ENCODE data around the gene LMBRD2. TPM values are rescaled to one million over a fixed set of nuclear protein-coding genes. Genes with fewer than 3 reads are reported as not detected.

The LMBRD2 gene
- polyA plus RNA-seq, 1 donor (not counting 4 experiments of a cell fraction or from before 2014, with no cell fraction given): 4.7 TPM

DNA sequence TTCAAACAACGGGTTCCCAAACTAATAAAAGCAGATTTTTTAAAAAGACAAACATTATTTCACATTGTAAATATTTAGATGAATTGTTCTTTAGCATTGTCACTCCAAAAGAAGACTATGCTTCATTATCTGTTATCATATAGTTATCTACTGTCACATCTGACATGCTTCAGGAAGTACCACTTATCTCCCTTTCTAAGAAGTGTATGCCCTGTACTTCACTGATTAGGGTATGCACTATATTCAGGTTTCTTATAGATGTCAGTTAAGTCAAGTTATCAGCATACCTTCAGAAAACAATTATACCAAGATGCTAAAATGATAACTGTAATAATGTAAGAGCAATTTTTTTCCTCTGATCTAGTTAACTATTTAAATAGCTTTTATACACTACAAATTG, 40.4 kb downstream of the LMBRD2 start:
- Histone ChIP-seq H3K9me1 (ENCODE audit: control insufficient read depth, extremely low read depth, insufficient read depth, low read length) (peaks cover 3% of the 10 kb centered on the region), H3K9ac (ENCODE audit: control insufficient read depth, extremely low read depth, insufficient read depth, low read length) (no peak overlapping the region), H2AFZ (ENCODE audit: control insufficient read depth, low read length) (no peak overlapping the region), H3K36me3 (ENCODE audit: control insufficient read depth in 2 of 2, extremely low read depth in 1 of 2, insufficient read depth in 2 of 2, low read length in 2 of 2) (peaks cover 3 to 10% of the 10 kb centered on the region in 2 experiments), H4K20me1 (ENCODE audit: control insufficient read depth, extremely low read depth, insufficient read depth, low read length) (no peaks in the 10 kb centered on the region), H3K27ac (ENCODE audit: control insufficient read depth, insufficient read depth, low read length) (no peak overlapping the region), H3K79me2 (ENCODE audit: control insufficient read depth, insufficient read depth, low read length) (no peaks in the 10 kb centered on the region), H3K4me2 (ENCODE audit: control insufficient read depth, extremely low read depth, insufficient read depth, low read depth, low read length) (no peak overlapping the region), H3K4me1 (ENCODE audit: control insufficient read depth, extremely low read depth, insufficient read depth, low read length) (no peaks in the 10 kb centered on the region), H3K4me3 (ENCODE audit: control insufficient read depth in 2 of 3, extremely low read depth in 1 of 3, insufficient read depth in 2 of 3, low read depth in 1 of 3, low read length in 3 of 3) (no peak overlapping the region), H3K9me3 (ENCODE audit: control insufficient read depth, low read depth, low read length) (no peaks in the 10 kb centered on the region), H3K27me3 (ENCODE audit: control insufficient read depth, extremely low read depth, insufficient read depth, low read length) (no peaks in the 10 kb centered on the region)
- dilution Hi-C loops (cut with MboI; ENCODE audit: extremely low pct_ligation_motif_present, low sequenced_read_pairs): no loop called here
- TF ChIP-seq EZH2 (IDR thresholded peaks at IDR 0.05; ENCODE audit: low read length): no peak
- TF ChIP-seq, protein P1, sequence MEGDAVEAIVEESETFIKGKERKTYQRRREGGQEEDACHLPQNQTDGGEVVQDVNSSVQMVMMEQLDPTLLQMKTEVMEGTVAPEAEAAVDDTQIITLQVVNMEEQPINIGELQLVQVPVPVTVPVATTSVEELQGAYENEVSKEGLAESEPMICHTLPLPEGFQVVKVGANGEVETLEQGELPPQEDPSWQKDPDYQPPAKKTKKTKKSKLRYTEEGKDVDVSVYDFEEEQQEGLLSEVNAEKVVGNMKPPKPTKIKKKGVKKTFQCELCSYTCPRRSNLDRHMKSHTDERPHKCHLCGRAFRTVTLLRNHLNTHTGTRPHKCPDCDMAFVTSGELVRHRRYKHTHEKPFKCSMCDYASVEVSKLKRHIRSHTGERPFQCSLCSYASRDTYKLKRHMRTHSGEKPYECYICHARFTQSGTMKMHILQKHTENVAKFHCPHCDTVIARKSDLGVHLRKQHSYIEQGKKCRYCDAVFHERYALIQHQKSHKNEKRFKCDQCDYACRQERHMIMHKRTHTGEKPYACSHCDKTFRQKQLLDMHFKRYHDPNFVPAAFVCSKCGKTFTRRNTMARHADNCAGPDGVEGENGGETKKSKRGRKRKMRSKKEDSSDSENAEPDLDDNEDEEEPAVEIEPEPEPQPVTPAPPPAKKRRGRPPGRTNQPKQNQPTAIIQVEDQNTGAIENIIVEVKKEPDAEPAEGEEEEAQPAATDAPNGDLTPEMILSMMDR (optimal IDR thresholded peaks at IDR 0.05 in 1 of 3, IDR thresholded peaks at IDR 0.05 in 1 of 3, conservative IDR thresholded peaks at IDR 0.05 in 1 of 3; ENCODE audit: extremely low read depth in 1 of 3, insufficient read depth in 2 of 3, low read length in 3 of 3): no peak
- no peak for FAIRE-seq
- no peak for DNase-seq (ENCODE audit: low read depth, low spot score)

DNA sequence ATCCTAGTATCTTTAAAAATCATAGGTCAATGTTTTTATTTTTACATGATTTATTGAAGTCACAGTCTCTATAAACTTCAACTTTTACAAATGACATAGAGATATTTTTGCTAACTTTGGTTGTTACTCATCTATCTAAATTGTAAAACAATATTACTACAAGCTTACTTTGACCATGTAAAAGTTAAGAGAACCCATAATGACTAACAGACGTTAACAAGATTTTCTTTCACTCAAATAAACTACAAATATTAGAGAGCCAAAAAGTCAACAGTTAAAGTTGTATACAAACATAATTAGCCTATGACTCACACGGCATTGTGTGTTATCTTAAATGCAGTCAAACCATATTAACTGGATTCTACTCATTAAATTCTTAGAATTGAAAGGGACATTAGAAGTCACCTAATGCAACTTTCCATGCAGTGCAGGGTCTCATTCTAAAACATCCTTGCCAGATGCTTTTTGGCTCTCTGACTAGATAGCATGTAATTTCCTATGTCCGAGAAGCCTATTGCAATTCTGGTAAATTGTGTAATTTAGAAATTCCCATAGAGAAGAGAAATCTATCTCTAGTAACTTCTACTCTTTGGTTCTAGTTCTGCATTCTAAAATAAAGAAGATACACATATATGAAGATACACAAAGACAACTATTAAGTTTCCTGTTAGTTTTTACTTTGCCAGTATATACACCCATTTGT, 42.8 kb downstream of the LMBRD2 start:
- Histone ChIP-seq H3K9me1 (ENCODE audit: control insufficient read depth, extremely low read depth, insufficient read depth, low read length) (peaks cover 3% of the 10 kb centered on the region), H3K9ac (ENCODE audit: control insufficient read depth, extremely low read depth, insufficient read depth, low read length) (no peak overlapping the region), H4K20me1 (ENCODE audit: control insufficient read depth, extremely low read depth, insufficient read depth, low read length) (no peaks in the 10 kb centered on the region), H3K4me1 (ENCODE audit: control insufficient read depth, extremely low read depth, insufficient read depth, low read length) (no peaks in the 10 kb centered on the region), H2AFZ (ENCODE audit: control insufficient read depth, low read length) (no peak overlapping the region), H3K4me2 (ENCODE audit: control insufficient read depth, extremely low read depth, insufficient read depth, low read depth, low read length) (no peak overlapping the region), H3K27me3 (ENCODE audit: control insufficient read depth, extremely low read depth, insufficient read depth, low read length) (no peaks in the 10 kb centered on the region), H3K4me3 (ENCODE audit: control insufficient read depth in 2 of 3, extremely low read depth in 1 of 3, insufficient read depth in 2 of 3, low read depth in 1 of 3, low read length in 3 of 3) (no peak overlapping the region), H3K9me3 (ENCODE audit: control insufficient read depth, low read depth, low read length) (no peaks in the 10 kb centered on the region), H3K27ac (ENCODE audit: control insufficient read depth, insufficient read depth, low read length) (no peak overlapping the region), H3K79me2 (ENCODE audit: control insufficient read depth, insufficient read depth, low read length) (no peaks in the 10 kb centered on the region), H3K36me3 (ENCODE audit: control insufficient read depth in 2 of 2, extremely low read depth in 1 of 2, insufficient read depth in 2 of 2, low read length in 2 of 2) (peaks cover 3 to 10% of the 10 kb centered on the region in 2 experiments)
- dilution Hi-C loops (cut with MboI; ENCODE audit: extremely low pct_ligation_motif_present, low sequenced_read_pairs): no loop called here
- FAIRE-seq: no peak
- no peak for DNase-seq (ENCODE audit: low read depth, low spot score)
- TF ChIP-seq, protein P1 (optimal IDR thresholded peaks at IDR 0.05 in 1 of 3, IDR thresholded peaks at IDR 0.05 in 1 of 3, conservative IDR thresholded peaks at IDR 0.05 in 1 of 3; ENCODE audit: extremely low read depth in 1 of 3, insufficient read depth in 2 of 3, low read length in 3 of 3): no peak
- TF ChIP-seq EZH2 (IDR thresholded peaks at IDR 0.05; ENCODE audit: low read length): no peak

All from keratinocyte (primary cell).